ENCODE data around the gene S1PR4. TPM values are rescaled to one million over a fixed set of nuclear protein-coding genes. Genes with fewer than 3 reads are reported as not detected.
A peak's percentile ranks its signal among the peaks of the same experiment; 100 is the strongest.

Gene S1PR4
- polyA plus RNA-seq, 1 experiment = not detected

DNA sequence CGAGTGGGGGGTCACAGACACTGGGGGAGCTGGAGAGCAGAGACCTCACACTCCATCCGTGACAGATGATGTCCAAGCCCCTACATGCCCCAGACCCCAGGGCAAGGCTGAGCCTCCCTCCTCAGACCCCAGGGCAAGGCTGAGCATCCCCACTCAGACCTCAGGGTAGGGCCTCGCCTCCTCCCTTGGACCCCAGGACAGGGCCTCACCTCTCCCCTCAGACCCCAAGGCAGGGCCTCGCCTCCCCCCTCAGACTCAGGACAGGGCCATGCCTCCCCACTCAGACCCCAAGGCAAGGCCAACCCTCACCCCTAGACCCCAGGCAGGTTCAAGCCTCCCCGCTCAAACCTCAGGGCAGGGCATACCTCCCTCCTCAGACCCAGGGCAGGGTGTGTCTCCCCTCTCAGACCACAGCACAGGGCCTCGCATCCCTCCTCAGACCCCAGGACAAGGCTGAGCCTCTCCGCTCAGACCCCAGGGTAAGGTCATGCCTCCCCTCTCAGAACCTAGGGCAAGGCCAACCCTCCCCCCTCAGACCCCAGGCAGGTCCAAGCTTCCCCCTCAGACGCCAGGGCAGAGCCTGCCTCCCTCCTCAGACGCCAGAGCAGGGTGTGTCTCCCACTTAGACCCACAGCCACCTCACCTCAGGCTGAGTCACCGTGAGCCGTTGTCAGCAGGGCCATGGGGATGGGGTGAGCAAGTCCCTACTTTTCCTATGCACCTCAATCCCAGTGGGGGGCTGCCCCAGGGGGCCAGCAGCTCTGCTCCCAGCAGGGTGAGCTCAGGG is 1.7 kb upstream of the S1PR4 start:
- TF ChIP-seq, protein P1, sequence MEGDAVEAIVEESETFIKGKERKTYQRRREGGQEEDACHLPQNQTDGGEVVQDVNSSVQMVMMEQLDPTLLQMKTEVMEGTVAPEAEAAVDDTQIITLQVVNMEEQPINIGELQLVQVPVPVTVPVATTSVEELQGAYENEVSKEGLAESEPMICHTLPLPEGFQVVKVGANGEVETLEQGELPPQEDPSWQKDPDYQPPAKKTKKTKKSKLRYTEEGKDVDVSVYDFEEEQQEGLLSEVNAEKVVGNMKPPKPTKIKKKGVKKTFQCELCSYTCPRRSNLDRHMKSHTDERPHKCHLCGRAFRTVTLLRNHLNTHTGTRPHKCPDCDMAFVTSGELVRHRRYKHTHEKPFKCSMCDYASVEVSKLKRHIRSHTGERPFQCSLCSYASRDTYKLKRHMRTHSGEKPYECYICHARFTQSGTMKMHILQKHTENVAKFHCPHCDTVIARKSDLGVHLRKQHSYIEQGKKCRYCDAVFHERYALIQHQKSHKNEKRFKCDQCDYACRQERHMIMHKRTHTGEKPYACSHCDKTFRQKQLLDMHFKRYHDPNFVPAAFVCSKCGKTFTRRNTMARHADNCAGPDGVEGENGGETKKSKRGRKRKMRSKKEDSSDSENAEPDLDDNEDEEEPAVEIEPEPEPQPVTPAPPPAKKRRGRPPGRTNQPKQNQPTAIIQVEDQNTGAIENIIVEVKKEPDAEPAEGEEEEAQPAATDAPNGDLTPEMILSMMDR (IDR thresholded peaks at IDR 0.05; ENCODE audit: insufficient read depth, low read depth, low read length) = no peak
- ChIA-PET CTCF (interaction anchor here (0.9 to 1.1 kb wide), 2 partner anchors 13 to 50 kb away, joined by 3 to 4 read pairs; no protein-coding TSS in a partner anchor), POLR2A (no interaction called here)
- Histone ChIP-seq H3K27me3 (ENCODE audit: control insufficient read depth, insufficient read depth, low read length) (no peaks in the 10 kb centered on the region), H3K4me3 (ENCODE audit: low read depth, low read length) (no peak overlapping the region), H3K36me3 (ENCODE audit: control insufficient read depth, insufficient read depth, low read length) (no peaks in the 10 kb centered on the region)
- DNase-seq (ENCODE audit: low read depth) = peak; percentile 37

DNA sequence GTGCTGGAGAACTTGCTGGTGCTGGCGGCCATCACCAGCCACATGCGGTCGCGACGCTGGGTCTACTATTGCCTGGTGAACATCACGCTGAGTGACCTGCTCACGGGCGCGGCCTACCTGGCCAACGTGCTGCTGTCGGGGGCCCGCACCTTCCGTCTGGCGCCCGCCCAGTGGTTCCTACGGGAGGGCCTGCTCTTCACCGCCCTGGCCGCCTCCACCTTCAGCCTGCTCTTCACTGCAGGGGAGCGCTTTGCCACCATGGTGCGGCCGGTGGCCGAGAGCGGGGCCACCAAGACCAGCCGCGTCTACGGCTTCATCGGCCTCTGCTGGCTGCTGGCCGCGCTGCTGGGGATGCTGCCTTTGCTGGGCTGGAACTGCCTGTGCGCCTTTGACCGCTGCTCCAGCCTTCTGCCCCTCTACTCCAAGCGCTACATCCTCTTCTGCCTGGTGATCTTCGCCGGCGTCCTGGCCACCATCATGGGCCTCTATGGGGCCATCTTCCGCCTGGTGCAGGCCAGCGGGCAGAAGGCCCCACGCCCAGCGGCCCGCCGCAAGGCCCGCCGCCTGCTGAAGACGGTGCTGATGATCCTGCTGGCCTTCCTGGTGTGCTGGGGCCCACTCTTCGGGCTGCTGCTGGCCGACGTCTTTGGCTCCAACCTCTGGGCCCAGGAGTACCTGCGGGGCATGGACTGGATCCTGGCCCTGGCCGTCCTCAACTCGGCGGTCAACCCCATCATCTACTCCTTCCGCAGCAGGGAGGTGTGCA is 587 bp downstream of the S1PR4 start:
- ChIA-PET POLR2A (no interaction called here), CTCF (no interaction called here)
- H3K27me3 ChIP-seq (ENCODE audit: control insufficient read depth, insufficient read depth, low read length) = no peaks in the 10 kb centered on the region
- H3K36me3 ChIP-seq (ENCODE audit: control insufficient read depth, insufficient read depth, low read length) = no peaks in the 10 kb centered on the region
- TF ChIP-seq, protein P1 (IDR thresholded peaks at IDR 0.05; ENCODE audit: insufficient read depth, low read depth, low read length) = no peak
- DNase-seq (ENCODE audit: low read depth) = no peak
- H3K4me3 ChIP-seq (ENCODE audit: low read depth, low read length) = no peak overlapping the region

DNA sequence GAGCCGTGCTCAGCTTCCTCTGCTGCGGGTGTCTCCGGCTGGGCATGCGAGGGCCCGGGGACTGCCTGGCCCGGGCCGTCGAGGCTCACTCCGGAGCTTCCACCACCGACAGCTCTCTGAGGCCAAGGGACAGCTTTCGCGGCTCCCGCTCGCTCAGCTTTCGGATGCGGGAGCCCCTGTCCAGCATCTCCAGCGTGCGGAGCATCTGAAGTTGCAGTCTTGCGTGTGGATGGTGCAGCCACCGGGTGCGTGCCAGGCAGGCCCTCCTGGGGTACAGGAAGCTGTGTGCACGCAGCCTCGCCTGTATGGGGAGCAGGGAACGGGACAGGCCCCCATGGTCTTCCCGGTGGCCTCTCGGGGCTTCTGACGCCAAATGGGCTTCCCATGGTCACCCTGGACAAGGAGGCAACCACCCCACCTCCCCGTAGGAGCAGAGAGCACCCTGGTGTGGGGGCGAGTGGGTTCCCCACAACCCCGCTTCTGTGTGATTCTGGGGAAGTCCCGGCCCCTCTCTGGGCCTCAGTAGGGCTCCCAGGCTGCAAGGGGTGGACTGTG is 1.2 kb downstream of the S1PR4 start:
- H3K36me3 ChIP-seq (ENCODE audit: control insufficient read depth, insufficient read depth, low read length) = no peaks in the 10 kb centered on the region
- no peak overlapping the region for H3K4me3 ChIP-seq (ENCODE audit: low read depth, low read length)
- TF ChIP-seq, protein P1 (IDR thresholded peaks at IDR 0.05; ENCODE audit: insufficient read depth, low read depth, low read length) = no peak
- no peak for DNase-seq (ENCODE audit: low read depth)
- POLR2A ChIA-PET = no interaction called here
- CTCF ChIA-PET = no interaction called here
- H3K27me3 ChIP-seq (ENCODE audit: control insufficient read depth, insufficient read depth, low read length) = no peaks in the 10 kb centered on the region

DNA sequence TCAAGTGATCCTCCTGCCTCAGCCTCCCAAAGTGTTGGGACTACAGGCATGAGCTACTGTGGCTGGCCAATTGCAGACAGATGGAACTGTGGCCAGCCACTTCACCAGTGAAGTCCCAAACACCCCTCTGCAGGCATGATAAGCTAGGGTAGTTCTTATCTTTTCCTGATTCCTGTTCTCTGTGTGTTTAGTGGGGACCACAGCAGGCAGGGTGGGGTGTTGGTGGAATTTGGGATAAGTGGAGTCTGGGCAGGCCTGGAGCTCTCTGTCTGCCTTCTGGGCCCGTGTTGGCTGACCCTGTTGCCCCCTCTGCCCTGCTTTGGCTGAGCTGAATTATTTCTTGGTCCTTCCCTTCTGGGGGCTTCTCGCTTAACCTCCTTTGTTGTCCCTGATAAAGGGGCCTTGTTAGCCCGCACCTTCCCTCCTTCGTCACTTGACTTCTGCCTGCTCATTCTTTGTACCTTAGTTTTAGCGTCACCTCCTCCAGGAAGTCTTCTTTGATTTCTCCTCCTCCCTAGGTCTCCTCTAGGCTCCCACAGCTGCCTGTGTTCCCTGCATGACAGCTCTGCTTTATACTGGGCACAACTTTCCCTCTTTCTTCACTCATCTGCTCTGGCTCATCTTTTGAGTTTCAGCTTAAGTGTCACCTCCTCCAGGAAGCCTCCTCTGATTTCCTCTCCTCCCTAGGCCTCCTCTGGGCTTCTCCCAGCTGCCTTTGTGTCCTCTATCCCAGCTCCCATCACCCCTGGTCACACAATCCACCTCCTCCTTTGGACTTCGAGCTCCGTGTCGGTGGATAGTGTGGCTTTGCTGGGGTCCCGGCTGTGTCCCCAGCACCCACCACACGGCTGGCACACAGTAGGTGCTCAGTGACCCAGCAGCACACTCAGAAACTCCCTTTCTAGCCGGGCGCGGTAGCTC is 5.4 kb downstream of the S1PR4 start:
- CTCF ChIA-PET = interaction anchor here (0.9 to 1.5 kb wide), 4 partner anchors 8 to 75 kb away, joined by 3 to 5 read pairs (median 4); no protein-coding TSS in a partner anchor
- DNase-seq (ENCODE audit: low read depth) = no peak
- no peaks in the 10 kb centered on the region for H3K36me3 ChIP-seq (ENCODE audit: control insufficient read depth, insufficient read depth, low read length)
- no peaks in the 10 kb centered on the region for H3K27me3 ChIP-seq (ENCODE audit: control insufficient read depth, insufficient read depth, low read length)
- TF ChIP-seq, protein P1 (IDR thresholded peaks at IDR 0.05; ENCODE audit: insufficient read depth, low read depth, low read length) = no peak
- no peak overlapping the region for H3K4me3 ChIP-seq (ENCODE audit: low read depth, low read length)
- POLR2A ChIA-PET = no interaction called here
